GM12878 (cell line): ENCODE measurements around the gene KLHDC1. TPM values are rescaled to one million over a fixed set of nuclear protein-coding genes. Genes with fewer than 3 reads are reported as not detected.

Experiments used
- CREM ChIP-seq: IDR thresholded peaks from 2 replicates; pipeline ENCODE4 v1.6.1; 2014; ENCODE audit warnings: antibody characterized with exemption, low read depth
- GATAD2B ChIP-seq: fragments of 450-650 bp; conservative IDR thresholded peaks from 2 replicates; pipeline ENCODE4 v1.6.1; 2017; ENCODE audit warnings: low read depth, mild to moderate bottlenecking, moderate library complexity
- HSF1 ChIP-seq: fragments of 150-350 bp; IDR thresholded peaks from 2 replicates; pipeline ENCODE4 v1.6.1; 2014; ENCODE audit warnings: mild to moderate bottlenecking, low read depth, low read length
- LARP7 ChIP-seq: fragments of 450-650 bp; IDR thresholded peaks from 2 replicates; pipeline ENCODE4 v1.6.1; 2017; ENCODE audit warnings: mild to moderate bottlenecking
- MYB ChIP-seq: fragments of 150-350 bp; IDR thresholded peaks from 2 replicates; pipeline ENCODE4 v1.6.1; 2014; ENCODE audit warnings: mild to moderate bottlenecking, low read depth, low read length, borderline replicate concordance
- NBN ChIP-seq: fragments of 450-650 bp; IDR thresholded peaks from 2 replicates; pipeline ENCODE4 v1.6.1; 2016
- NFYA ChIP-seq: IDR thresholded peaks from 2 replicates; pipeline ENCODE4 v1.6.1; 2011; ENCODE audit warnings: low read depth, mild to moderate bottlenecking, low read length, improper control_type of control experiment, borderline replicate concordance
- PAX5 ChIP-seq: IDR thresholded peaks from 2 replicates; pipeline ENCODE4 v1.6.1; 2011; ENCODE audit warnings: low read depth, low read length, borderline replicate concordance
- PML ChIP-seq: IDR thresholded peaks from 2 replicates; pipeline ENCODE4 v1.6.1; 2012; ENCODE audit warnings: low read length, inconsistent platforms
- POLR2A ChIP-seq: IDR thresholded peaks from 2 replicates; pipeline ENCODE4 v1.6.1; 2011; ENCODE audit warnings: low read depth, mild to moderate bottlenecking, low read length
- POLR2AphosphoS5 ChIP-seq: IDR thresholded peaks from 2 replicates; pipeline ENCODE4 v1.6.1; 2011; ENCODE audit warnings: mild to moderate bottlenecking, low read length, inconsistent platforms
- RELA ChIP-seq: fragments of 450-650 bp; IDR thresholded peaks from 2 replicates; pipeline ENCODE4 v1.8.0; 2014; ENCODE audit warnings: borderline replicate concordance; ENCODE audit not compliant: partially characterized antibody
- SKIL ChIP-seq: fragments of 450-650 bp; IDR thresholded peaks from 2 replicates; pipeline ENCODE4 v1.6.1; 2017; ENCODE audit warnings: mild to moderate bottlenecking, low read depth, inconsistent platforms; ENCODE audit not compliant: poor library complexity, severe bottlenecking
- TCF3 ChIP-seq: IDR thresholded peaks from 2 replicates; pipeline ENCODE4 v1.6.1; 2012; ENCODE audit warnings: low read depth, mild to moderate bottlenecking, low read length, borderline replicate concordance; ENCODE audit not compliant: insufficient read depth
- USF1 ChIP-seq: IDR thresholded peaks from 2 replicates; pipeline ENCODE4 v1.6.1; 2011; ENCODE audit warnings: borderline replicate concordance, low read depth, mild to moderate bottlenecking, moderate library complexity, mixed read lengths, low read length; ENCODE audit not compliant: insufficient read depth; ENCODE audit errors: extremely low read length
- polyA plus RNA-seq, 11 experiments: library from polyadenylated mRNA; depleted of rRNA in 4 of 11; unstranded in 6 of 11; stranded (reverse) in 5 of 11; fragments of >200 nt; fragmentation: Nextera tagmentation in 4 of 11; fragmentation: Illumina TruSeq in 1 of 11; extraction: Ambion mirVana in 4 of 11; extraction: Trizol in 1 of 11; gene quantifications; 1 replicate in 1 of 11; 2 replicates in 10 of 11; pipeline versions ENCODE4 v1.2.1 to v1.2.3, GENCODE V29; 2011 to 2016; ENCODE audit warnings: inconsistent platforms in 2 of 11, missing spikeins in 2 of 11, low read depth in 1 of 11
- total RNA-seq, 4 experiments: library from RNA; depleted of rRNA in 3 of 4; stranded (reverse); fragments of >200 nt in 3 of 4; fragmentation: Illumina TruSeq in 1 of 4; extraction: Trizol in 1 of 4; gene quantifications; 2 replicates each; pipeline versions ENCODE4 v1.2.1 to v1.2.3, GENCODE V29; 2013 to 2021

KLHDC1 gene
- total and polyA plus RNA-seq, 10 of the 15 experiments (the other 5 are each of a cell fraction or from before 2014, with no cell fraction given) = 0.22 to 0.98 (median 0.55) TPM

GRCh38 chr14:49692811-49693734 lies at the start of gene KLHDC1 (continued):
- no peak for TF ChIP-seq HSF1
- no peak for TF ChIP-seq PML
- 0 out of 2 replicates have a peak, but pooled peaks have one; percentile 22 for TF ChIP-seq TCF3
- TF ChIP-seq USF1 = no peak
- TF ChIP-seq RELA = no peak
- TF ChIP-seq POLR2A = peak; percentile 96
- peak; percentile 97 for TF ChIP-seq GATAD2B
- no peak for TF ChIP-seq CREM
- no peak for TF ChIP-seq PAX5
- peak; percentile 88; the same call in 1 of the 2 replicates for TF ChIP-seq LARP7
- TF ChIP-seq SKIL = no peak
- TF ChIP-seq NBN = 0 out of 2 replicates have a peak, but pooled peaks have one; percentile 21
- no peak for TF ChIP-seq NFYA
- peak; percentile 91 for TF ChIP-seq POLR2AphosphoS5
- TF ChIP-seq MYB = no peak
